EL (cell line): Measurements from ENCODE around the gene IPCEF1.
A peak's percentile ranks its signal among the peaks of the same experiment; 100 is the strongest.

Source experiments
- DNase-seq: peaks from one replicate; pipeline ENCODE4 v3.0.0-alpha.2; 2016

The IPCEF1 gene

DNA sequence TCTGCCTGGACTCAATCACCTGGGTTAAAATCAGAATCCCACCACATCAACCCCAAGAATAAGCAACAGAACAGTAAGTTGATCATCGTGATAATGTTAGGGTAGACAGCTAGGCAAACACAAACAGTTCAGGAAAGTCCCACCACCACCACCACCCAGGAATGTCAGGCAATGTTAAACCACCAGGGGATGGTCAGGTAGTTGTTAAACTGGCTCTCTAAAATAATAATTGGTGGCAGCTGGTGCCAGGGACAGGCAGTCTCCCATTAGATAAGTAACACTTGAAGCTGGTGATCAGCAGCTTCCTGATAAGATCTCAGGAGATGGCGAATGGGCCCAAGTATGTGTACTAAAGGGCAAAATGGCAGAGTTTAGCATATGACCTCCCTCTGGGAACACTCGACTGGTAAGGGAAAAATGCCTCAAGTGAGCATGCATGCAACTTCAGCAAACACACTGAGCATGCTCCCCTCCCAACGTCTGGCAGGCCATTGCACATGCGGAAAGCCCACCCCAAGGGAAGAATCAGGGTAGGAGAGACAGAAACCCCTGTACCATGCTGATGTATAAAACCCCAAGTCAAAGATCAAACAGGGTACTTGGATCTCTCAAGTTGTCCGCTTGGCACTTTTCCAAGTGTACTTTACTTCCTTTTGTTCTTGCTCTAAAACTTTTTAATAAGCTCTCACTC lies 66.6 kb downstream of the IPCEF1 start:
- DNase-seq = no peak

DNA sequence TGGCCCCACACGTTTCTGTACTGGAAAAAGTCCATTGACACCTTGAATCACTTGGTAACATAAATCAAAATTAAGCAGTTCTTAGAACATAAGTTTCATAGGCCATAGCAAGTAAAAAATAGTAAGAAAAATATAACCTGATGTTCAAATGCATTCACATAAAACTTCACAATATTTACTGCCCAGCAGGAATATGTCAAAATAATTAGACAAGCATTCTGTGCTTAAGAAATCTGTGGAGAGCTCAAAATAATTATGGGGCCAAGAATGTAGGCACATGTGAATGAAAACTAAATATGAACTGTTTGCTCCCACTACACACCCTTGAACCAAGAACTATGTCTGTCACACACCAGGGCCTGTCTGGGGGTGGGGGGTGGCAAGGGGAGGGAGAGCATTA lies 70.8 kb downstream of the IPCEF1 start:
- DNase-seq = no peak

DNA sequence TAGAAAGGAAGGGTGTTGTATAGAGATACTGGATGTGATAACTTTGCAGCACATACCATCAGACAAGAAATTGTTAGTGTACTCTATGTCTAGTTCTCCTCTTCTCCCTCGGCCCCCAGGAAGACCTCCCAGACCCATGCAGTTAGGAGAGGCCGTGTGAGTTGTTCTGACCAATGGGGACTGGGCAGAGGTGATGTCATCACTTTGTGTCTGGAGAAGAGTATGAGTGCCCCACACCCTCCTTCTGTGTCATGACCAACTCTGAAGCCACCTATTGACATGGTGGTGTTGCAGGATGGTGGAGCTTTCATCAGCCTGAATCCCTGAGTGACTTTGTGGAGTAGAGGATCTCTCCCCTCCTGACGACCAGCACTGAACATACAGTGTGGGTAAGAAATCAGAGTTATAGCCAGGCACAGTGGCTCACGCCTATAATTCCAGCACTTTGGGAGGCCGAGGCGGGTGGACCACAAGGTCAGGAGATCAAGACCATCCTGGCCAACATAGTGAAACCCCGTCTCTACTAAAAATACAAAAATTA lies 72.2 kb downstream of the IPCEF1 start:
- DNase-seq = no peak

DNA sequence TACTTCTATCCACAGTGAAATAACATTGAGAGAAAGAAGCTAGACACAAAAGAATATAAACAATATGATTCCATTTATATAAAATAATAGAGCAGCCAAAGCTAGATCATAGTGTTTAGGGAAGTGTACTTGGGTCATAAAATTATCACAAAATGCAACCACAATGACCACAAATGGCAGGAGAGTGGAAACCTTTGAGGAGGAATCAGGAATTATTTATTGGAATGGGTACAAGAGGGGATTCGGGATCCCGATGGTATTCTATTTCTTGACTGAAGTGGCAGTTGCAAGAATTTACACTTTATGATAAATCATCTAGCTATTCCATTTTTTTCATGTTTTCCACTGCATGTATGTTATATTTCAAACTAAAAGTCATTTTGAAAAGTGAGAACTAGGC lies 76.1 kb downstream of the IPCEF1 start:
- DNase-seq = no peak

DNA sequence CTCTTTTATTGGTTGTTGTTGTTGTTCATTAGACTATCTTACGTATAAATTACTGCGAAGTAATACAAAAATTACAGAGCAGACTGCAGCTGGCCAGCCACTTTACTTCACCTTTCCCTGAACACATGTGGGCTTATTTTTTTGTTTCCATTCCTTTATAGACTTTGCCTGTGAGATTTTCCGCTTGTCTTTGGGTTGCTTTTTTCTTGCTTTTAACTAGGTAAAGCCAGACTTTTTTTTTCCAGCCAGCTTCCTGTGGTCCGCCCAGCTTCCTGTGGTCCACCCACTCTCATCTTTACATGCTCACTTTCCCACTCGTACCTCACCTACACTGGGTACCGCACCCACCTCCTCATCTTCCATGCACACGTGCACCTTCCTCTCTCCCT lies 79.0 kb downstream of the IPCEF1 start:
- no peak for DNase-seq

DNA sequence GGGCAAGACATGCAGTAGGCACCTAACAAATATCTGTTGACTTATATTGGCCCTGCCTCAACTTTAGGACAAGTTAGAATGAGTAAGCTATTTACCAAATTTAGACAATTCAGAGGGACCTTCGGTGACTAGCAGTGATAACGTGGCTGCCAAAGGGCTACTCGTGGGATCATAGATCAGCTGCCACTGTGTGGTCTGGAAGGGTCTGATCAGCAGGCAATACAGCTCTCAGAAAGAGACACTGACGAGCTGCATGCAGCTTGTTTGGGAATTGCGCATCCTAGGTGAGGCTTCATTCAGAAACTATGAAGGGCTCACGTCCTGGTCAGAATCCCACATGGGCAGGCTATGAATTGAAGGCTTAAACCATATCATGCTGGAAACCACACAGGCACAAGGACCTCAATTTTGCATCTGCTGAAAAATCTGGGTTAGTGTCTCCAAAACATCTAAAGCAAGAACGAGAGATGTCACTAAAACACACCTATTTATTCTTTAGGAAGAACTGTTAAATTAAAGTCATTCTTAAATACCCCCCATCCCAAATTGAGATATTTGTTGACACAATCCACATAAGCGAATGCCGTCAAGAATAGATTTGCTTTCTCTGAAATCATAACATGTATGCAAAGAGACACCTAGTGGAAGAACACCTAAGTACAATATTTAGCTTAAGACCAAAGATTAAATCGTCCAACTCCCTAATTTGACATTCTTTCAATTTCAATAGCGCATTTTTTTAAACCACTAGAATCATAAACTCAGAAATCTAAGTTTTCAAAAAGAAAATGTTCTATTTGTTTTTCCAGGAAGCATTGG lies 79.6 kb downstream of the IPCEF1 start:
- peak; percentile 25 for DNase-seq

DNA sequence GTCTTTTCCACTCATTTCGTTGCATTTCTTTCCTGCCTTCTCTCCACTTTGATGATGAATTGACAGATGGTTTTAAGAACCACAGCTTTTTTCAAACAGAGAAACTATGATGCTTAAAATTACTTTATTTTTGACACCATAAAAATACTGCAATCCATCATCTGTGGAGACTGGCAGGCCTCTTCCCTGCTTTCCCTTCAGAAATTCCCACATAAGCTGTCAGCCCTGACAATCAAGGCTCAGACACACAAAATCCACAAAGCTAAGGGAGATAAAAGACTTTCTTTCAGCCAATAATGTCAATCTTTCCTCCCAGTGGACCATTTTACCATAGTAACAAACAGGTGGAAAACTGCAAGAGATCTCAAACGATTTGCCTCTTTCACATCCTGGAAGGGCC lies 82.4 kb downstream of the IPCEF1 start:
- no peak for DNase-seq

DNA sequence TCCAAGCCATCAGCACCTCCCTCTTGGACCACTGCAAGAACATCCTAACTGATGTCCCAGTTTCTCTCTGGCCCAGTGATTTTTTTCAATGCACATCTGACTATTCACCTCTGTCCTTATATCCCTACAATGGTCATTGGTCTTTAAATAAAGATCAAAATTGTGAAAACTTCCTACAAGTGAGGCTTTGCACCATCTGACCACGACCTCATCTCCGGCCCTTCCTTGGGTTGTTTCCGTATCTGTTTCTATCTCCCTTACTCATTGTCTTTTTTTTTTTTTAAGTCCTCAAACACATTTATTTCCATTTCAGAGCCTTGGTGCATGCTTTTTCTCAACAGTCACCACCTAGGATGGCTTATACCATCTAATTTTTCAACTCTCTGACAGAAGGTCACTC lies 88.1 kb downstream of the IPCEF1 start:
- no peak for DNase-seq

DNA sequence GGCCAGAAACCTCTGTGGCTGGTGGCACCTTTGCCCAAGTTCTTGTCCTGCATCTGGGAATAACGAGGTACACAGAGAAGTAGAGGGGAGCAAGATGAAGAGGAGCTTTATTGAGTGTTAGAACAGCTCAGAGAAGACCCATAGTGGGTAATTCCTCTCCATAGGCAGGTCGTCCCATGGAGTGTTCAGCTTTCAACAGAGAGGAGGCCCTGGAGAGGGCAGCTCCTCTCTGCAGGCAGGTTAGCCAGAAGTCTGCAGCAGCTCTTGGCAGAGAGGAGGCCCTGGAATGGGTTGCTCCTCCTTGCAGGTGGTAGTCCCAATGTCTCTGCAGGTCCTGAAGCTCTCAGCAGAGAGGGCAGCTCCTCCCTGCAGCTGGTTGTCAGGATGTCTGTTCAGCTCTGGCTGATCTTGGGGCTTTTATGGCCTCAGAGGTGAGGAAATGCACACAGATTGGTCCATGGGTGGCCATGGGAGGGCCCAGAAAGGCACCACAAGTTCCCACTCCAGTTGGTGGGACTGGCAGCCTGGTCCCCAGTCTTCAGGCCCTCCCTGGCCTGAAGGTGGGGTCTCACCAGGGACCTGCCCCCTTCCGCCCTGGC lies 89.0 kb downstream of the IPCEF1 start:
- no peak for DNase-seq

DNA sequence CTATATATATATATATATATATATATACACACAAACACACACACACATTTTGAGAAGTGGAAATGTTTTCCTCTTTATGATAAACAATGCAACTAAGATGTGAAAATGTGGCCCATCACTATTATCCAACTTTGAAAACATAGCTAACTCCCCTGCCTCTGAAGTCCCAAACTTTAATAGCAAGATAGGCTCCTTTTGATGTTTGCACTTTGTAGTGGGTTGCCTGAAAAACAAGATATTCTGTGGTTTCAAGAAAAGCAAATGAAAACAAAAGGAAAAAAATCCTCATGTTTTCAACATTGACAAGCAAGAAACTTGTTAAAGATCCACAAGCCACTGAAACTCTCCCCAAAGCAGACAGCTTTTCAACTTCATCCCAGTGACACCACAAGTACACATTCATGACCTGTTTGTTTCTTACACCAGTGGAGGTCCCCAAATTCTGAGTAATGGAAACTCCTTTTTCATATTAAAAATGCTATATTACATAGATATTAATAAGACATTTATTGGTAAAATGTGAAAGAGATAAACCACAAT lies 90.0 kb downstream of the IPCEF1 start:
- no peak for DNase-seq

DNA sequence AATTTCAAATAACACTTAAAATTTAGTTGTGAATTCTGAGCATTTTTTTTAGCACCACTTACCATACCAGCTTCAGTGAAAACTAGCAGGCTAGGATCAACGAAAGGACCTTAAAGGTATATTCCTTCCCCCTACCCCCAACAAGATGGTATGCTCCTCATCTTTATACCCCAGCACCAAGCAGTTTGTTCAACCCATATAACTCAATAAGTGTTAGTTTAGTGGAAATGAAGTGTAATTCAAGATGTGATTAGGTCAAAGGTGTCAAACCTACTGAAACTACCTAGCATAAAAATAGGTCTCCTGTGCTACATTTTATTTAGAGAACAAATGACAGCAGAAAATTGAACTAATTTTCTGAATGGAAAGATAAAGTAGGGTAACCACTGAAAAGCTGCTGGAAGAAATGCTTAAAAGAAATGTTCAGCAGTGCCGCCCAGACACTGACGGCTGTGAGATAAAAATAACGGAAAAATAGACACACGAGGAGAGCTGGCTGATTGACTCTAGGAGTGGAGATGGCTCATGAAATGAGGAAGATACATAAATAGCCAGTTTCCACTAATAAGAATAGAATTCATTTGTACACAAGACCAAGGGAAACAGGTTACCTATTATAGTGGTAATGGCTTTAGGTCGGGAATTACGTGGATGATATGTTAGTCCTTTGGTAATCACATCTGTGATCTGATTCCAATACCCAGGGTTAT lies 94.8 kb downstream of the IPCEF1 start:
- DNase-seq = no peak

DNA sequence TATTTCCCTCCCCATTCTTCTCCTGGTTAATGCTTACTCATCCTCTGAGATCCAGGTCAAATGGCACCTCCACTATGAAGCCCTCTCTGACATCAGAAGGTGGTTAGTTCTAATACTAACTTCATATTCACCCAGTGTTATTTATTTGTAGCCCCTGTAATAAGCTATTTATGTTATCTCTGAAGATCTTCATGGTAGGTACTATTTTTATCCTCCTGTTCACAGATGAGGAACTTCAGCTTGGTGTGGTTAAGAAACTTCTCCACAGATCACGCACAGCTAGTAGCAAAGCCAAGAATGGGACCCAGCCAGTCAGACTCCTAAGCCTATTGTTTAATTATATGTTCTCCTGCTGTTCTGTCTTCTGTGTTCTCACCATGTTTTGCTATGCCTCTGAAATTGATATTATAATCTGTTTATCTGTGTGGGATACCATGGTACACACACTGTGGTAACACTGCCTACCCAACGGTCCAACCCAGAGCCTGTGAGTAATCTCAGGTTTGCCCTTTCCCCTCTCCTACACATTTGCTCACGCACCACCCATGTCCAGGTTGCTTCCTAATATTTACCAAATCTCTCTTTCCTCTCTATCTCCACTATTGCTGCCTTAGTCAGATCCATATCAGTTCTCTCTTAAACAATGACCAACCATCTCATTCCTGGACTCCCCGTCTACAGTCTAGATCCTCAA lies 98.4 kb downstream of the IPCEF1 start:
- DNase-seq = no peak

DNA sequence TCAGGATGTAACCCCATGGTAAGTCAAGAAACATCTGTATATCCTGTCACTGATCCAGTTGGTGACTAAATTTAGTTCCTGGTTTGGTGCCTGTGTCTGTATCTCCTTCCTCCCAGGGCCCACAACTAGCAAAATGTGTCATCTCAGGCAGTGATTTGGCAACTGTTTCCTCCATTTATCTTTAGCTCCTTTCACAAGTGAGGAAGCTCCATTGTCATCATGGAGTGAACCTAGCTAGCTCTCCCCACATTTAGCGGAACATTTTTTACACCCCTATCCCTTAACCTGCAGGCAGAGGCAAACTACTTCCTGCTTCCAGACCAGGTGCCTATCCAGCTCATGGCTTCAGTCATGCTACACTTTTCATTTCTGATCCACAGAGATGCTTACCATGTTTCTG lies 99.5 kb downstream of the IPCEF1 start:
- no peak for DNase-seq

DNA sequence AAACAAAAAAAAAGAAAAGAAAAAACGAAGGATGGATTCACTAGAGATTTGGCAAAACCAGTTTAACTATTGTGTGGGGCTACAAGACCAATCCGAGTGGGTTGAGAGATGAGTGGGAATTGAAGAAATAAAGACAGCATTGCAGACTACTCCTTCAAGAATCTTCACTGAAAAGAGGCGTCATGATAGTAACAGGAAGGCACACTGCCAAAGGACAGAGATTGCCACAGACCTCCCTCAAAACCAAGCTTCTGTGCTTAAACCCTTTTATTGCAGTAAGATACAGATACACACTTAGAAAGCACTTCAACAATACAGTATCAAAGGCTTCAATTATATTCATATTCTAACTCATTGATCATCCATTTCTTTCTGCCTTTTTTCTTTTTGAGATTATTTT lies 103.9 kb downstream of the IPCEF1 start:
- no peak for DNase-seq

DNA sequence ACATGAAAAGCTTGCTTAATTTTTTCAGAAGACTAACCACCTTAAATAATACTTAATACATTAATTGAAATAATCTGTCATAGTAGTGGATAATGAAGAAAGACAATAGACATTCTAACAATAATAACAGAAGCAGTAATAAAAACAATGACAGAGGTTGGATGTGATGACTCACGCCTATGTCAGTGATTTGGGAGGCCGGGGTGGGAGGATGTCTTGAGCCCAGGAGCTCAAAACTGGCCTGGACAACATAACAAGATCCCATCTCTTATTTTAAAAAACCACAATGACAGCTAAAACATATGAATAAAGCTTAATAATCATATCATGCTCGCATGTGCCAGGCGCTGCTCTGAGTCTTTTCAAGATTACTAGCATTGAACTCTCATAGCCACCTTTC lies 105.5 kb downstream of the IPCEF1 start:
- peak; percentile 13 for DNase-seq

DNA sequence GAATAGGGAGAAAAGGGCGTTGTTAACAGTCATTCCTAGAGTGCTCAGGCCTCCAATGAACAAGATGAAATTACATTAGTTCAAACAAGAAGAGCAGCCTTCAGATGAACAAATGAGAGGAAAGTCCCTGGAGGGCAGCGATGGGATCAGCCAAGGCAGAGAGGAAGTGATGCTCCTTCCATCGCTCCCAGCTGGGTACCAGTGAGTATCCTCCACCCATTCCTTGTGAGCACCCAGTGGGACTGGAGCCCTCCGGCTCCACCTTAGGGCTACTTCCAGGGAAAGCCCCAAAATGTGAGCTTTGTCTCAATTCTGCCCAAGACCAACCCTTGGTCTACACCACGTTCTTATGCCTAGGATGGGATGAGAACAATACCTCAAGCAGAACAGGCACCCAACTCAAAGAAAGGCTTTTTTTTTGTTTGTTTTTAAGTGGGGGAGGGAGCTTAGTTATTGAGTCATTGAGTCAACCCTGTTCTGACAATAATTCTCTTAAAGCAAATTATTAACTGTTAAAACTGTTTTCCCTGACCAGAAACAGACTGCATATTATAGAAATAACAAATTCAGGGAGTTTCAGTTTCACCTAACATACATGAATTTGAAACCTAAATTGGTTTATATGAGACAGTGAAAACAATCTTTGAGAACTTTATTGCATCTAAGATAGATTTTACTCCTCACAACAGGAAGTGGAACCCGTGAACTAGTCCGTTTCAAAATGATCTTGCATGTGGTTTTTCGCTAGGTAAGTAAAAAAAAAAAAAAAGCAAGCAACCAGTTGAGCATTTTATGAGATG lies 106.9 kb downstream of the IPCEF1 start:
- DNase-seq = no peak

DNA sequence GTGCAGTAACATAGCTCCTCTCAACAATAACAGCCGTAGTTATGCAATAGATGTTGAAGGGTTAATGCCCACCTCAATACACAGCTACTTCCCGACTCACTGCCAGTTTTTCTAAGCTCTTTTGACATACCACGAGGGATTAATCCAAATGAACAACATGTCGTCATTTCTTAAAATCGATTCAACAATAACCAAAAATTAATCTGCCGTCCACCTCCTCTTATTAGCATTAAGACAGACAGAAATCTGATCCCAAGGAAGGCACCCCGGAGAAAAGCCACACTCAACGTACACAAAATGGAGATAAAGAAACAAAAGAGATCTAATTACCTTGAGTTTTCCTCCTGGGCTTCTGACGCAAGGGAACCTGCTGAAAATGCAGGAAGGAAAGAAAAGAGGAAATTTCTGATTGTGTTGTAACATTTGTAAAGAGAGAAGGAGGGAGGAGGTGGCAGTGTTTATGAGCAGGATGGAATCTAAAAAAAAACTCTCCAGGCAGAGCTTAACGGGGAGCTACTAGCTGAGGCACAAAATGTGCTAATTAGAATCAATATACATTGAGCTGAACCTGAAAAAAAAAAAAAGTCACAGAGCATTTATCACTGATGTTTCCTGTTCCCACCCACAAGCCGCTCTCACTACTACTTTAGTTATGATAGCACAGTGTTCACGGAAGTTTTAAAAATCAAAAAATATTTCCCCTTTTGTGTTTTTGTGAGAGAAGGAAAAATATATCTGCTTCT lies 109.3 kb downstream of the IPCEF1 start:
- no peak for DNase-seq

DNA sequence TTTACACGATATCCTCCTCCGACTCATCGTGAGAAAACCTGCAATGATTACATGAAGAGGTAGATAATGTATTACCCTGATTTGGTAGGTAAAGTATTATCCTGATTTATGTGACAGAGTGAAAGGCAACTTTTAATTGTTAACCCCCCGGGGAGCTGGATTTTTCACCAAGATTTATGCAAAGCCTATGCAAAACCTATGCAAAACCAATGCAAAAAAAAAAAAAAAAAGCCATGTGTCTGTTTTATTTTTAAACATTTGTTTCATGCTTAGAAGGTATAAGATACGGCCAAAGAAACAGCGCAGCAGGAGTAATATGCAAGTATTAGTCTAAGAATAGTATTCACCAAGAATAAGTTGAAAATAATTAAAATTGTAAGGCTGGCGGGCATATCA lies 109.9 kb downstream of the IPCEF1 start:
- DNase-seq = no peak

DNA sequence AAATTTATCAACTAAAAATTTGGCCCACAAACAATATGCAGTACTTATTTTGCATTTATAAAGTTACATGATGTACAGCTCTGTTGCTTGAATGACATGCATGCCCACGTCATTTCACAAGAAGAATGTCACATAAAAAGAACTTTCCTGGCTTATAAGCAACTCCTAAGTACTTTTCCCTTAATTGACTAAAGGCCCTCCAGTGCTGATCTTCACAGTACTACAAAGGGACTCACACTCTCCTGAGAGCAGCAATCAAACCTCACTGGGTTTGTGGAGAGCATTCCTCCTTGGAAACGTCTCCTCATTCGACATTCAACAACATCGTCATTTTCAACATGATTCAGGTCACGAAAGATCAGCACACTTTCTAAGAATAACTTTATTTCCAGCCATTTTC lies 111.1 kb downstream of the IPCEF1 start:
- DNase-seq = no peak
